Activated CD8-positive, alpha-beta T cell treated with anti-CD3 and anti-CD28 coated beads for 36 hours (primary cell): ENCODE results near the gene GUCA2B. TPM values are rescaled to one million over a fixed set of nuclear protein-coding genes. Genes with fewer than 3 reads are reported as not detected.

Experiments used
- ATAC-seq: fragments of 200-7000 bp; cut with Tn5 transposase; one replicate; pipeline ENCODE4 v1.10.0; 2021; ENCODE audit warnings: mild to moderate bottlenecking, moderate library complexity
- CTCF ChIA-PET: fragments of 350-600 bp; sonication (Branson Sonifier 250); formaldehyde crosslinking; loops from one replicate; lab custom pipeline; 2021; ENCODE audit warnings: antibody characterized with exemption; lab: Charles Lee
- POLR2A ChIA-PET: fragments of 350-600 bp; sonication (Branson Sonifier 250); formaldehyde crosslinking; loops from one replicate; lab custom pipeline; 2021; ENCODE audit warnings: antibody characterized with exemption; lab: Charles Lee
- DNase-seq: peaks from one replicate; pipeline ENCODE4 v3.0.0-alpha.2; 2020
- H3K27ac Mint-ChIP-seq: one replicate; pipeline ENCODE4 v1.8.0; 2021; ENCODE audit warnings: mild to moderate bottlenecking, mixed read lengths
- H3K27me3 Mint-ChIP-seq: one replicate; pipeline ENCODE4 v1.8.0; 2021; ENCODE audit warnings: mixed read lengths
- H3K36me3 Mint-ChIP-seq: one replicate; pipeline ENCODE4 v1.8.0; 2021; ENCODE audit warnings: low read depth, mixed read lengths
- H3K4me1 Mint-ChIP-seq: one replicate; pipeline ENCODE4 v1.8.0; 2021; ENCODE audit warnings: low read depth, mixed read lengths
- H3K4me3 Mint-ChIP-seq: one replicate; pipeline ENCODE4 v1.8.0; 2021; ENCODE audit warnings: mild to moderate bottlenecking, moderate library complexity, mixed read lengths
- H3K9me3 Mint-ChIP-seq: one replicate; pipeline ENCODE4 v1.8.0; 2021; ENCODE audit warnings: mixed read lengths
- CTCF ChIP-seq: fragments of 200-600 bp; IDR thresholded peaks from one replicate; pipeline ENCODE4 v1.8.0; 2022; ENCODE audit warnings: antibody characterized with exemption, mild to moderate bottlenecking
- intact Hi-C: fragments of 100-400 bp; cut with micrococcal nuclease; formaldehyde crosslinking; loops from one replicate; pipeline ENCODE4 v1.10.0; 2022
- total RNA-seq, 2 experiments: library from RNA; stranded (reverse); gene quantifications; one replicate each; pipeline ENCODE4 v1.2.3, GENCODE V29; 2021

GUCA2B gene
- total RNA-seq, 2 experiments from 2014 or later, result not detected

GRCh38 chr1:42128499-42128898, 24.7 kb upstream of the GUCA2B start:
- CTCF ChIA-PET, result interaction anchor here (1.4 kb wide), 1 partner anchor 45 kb away, joined by 4 read pairs; no protein-coding TSS in a partner anchor
- no peak for ATAC-seq
- H3K9me3 Mint-ChIP-seq, result no peaks in the 10 kb centered on the region
- H3K4me1 Mint-ChIP-seq, result no peaks in the 10 kb centered on the region
- H3K4me3 Mint-ChIP-seq, result no peak overlapping the region
- intact Hi-C loops, result no loop called here
- H3K36me3 Mint-ChIP-seq, result no peaks in the 10 kb centered on the region
- POLR2A ChIA-PET, result interaction anchor here (0.9 kb wide), 1 partner anchor 21 kb away, joined by 3 read pairs; no protein-coding TSS in a partner anchor
- H3K27me3 Mint-ChIP-seq, result no peaks in the 10 kb centered on the region
- H3K27ac Mint-ChIP-seq, result no peak overlapping the region
- no peak for DNase-seq
- no peak for TF ChIP-seq CTCF

- Mint-ChIP-seq H3K4me1 (no peaks in the 10 kb centered on the region), H3K4me3 (no peak overlapping the region), H3K27me3 (no peaks in the 10 kb centered on the region), H3K9me3 (no peaks in the 10 kb centered on the region), H3K27ac (no peak overlapping the region), H3K36me3 (no peaks in the 10 kb centered on the region)
- no peak for DNase-seq
- no peak for TF ChIP-seq CTCF
- intact Hi-C loops, result no loop called here
- ChIA-PET CTCF (interaction anchor here (1.4 kb wide), 1 partner anchor 45 kb away, joined by 4 read pairs; no protein-coding TSS in a partner anchor), POLR2A (no interaction called here)
- ATAC-seq, result no peak
These were observed 24.2 kb upstream of the GUCA2B start for GRCh38 chr1:42128964-42129363.

GRCh38 chr1:42130061-42130660, 23.0 kb upstream of the GUCA2B start:
- H3K4me1 Mint-ChIP-seq, result no peaks in the 10 kb centered on the region
- ChIA-PET CTCF (no interaction called here), POLR2A (no interaction called here)
- H3K27me3 Mint-ChIP-seq, result no peaks in the 10 kb centered on the region
- TF ChIP-seq CTCF, result no peak
- ATAC-seq (no peak), DNase-seq (no peak)
- H3K36me3 Mint-ChIP-seq, result no peaks in the 10 kb centered on the region
- intact Hi-C loops, result no loop called here
- H3K9me3 Mint-ChIP-seq, result no peaks in the 10 kb centered on the region
- H3K27ac Mint-ChIP-seq, result no peak overlapping the region
- no peak overlapping the region for H3K4me3 Mint-ChIP-seq

GRCh38 chr1:42133390-42133789, 19.8 kb upstream of the GUCA2B start:
- H3K4me1 Mint-ChIP-seq, result no peaks in the 10 kb centered on the region
- no peaks in the 10 kb centered on the region for H3K9me3 Mint-ChIP-seq
- no peak overlapping the region for H3K27ac Mint-ChIP-seq
- ATAC-seq, result no peak
- H3K27me3 Mint-ChIP-seq, result no peaks in the 10 kb centered on the region
- POLR2A ChIA-PET, result no interaction called here
- CTCF ChIA-PET, result no interaction called here
- no peak for TF ChIP-seq CTCF
- no peak for DNase-seq
- H3K4me3 Mint-ChIP-seq, result no peak overlapping the region
- intact Hi-C loops, result no loop called here
- H3K36me3 Mint-ChIP-seq, result no peaks in the 10 kb centered on the region

- no peak for TF ChIP-seq CTCF
- intact Hi-C loops, result no loop called here
- no peak overlapping the region for H3K27ac Mint-ChIP-seq
- no peak overlapping the region for H3K4me3 Mint-ChIP-seq
- H3K36me3 Mint-ChIP-seq, result no peaks in the 10 kb centered on the region
- ChIA-PET POLR2A (no interaction called here), CTCF (no interaction called here)
- H3K4me1 Mint-ChIP-seq, result no peaks in the 10 kb centered on the region
- H3K9me3 Mint-ChIP-seq, result no peaks in the 10 kb centered on the region
- DNase-seq (no peak), ATAC-seq (no peak)
- H3K27me3 Mint-ChIP-seq, result no peaks in the 10 kb centered on the region
These were observed 19.2 kb upstream of the GUCA2B start for GRCh38 chr1:42133809-42134526.
